Right atrium auricular region (tissue), 2 donors: ENCODE measurements around the gene ZBTB20. TPM values are rescaled to one million over a fixed set of nuclear protein-coding genes. Genes with fewer than 3 reads are reported as not detected.

Experiments
- DNase-seq: peaks from one replicate; pipeline ENCODE4 v3.0.0-alpha.2; 2019; ENCODE audit warnings: low spot score
- H3K27ac ChIP-seq, 2 donors: fragments of 200-600 bp; sonication (generic); 1 replicate in 1 of 2; 2 replicates in 1 of 2; pipeline ENCODE4 v1.5.1; 2016 to 2019
- H3K27me3 ChIP-seq, 2 donors: fragments of 200-600 bp; sonication (generic); one replicate each; pipeline versions ENCODE4 v1.5.1 to v1.6.0; 2017 to 2019
- H3K36me3 ChIP-seq: fragments of 200-600 bp; sonication (generic); one replicate; pipeline ENCODE4 v1.5.1; 2016
- H3K4me1 ChIP-seq, 2 donors: fragments of 200-600 bp; sonication (generic); one replicate each; pipeline versions ENCODE4 v1.5.1 to v1.6.0; 2017 to 2019
- H3K4me3 ChIP-seq, 2 donors: fragments of 200-600 bp; sonication (generic); 1 replicate in 1 of 2; 2 replicates in 1 of 2; pipeline ENCODE4 v1.5.1; 2017 to 2019; ENCODE audit warnings: mild to moderate bottlenecking in 1 of 2, moderate library complexity in 1 of 2
- H3K9me3 ChIP-seq, 2 donors: fragments of 200-600 bp; sonication (generic); one replicate each; pipeline ENCODE4 v1.5.1; 2019
- total RNA-seq, 2 donors: library from RNA; depleted of rRNA; stranded (reverse); fragments of >200 nt; gene quantifications; one replicate each; pipeline ENCODE4 v1.1.0, GENCODE V29; 2016
- TF ChIP-seq, protein P1 (sequence below), 2 donors: fragments of 200-600 bp; sonication (generic); IDR thresholded peaks; one replicate each; pipeline ENCODE4 v1.5.1; 2019; ENCODE audit warnings: antibody characterized with exemption in 2 of 2

Gene ZBTB20
- total RNA-seq, 2 donors from 2014 or later, result 84.6 to 90.8 TPM

DNA sequence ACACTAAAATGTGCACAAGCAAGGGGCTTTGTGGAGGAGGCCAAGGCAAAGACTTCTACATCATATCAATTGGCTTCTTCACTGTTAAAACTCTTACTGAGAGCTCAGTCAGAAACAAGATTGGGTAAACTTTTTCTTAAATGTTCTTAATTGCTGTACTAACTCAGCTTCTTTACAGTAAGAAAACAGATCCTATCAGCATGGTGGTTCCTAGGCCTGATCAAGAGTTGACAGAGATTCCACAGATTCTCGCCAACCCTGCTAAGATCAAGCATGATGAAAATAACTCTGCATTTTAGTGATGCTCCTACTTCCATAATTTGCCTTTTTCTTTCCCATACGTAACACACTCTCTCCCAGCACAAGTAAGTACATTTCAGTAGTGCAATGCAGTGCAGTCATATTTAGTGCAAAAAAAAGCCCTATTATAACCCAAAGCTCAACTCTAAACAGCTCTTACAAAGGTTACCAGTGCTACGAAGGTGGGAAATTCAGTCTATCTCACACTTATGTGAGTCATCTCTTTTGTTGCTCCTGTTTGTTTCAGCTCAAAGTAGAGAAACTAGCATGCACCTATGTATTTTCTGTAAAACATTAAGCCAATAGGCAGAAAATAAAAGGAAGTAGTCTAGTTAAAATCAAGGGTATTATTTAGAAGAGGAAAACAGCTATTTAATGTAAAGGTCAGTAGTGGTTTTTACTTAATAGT lies 823.4 kb downstream of the ZBTB20 start:
- TF ChIP-seq, protein P1, sequence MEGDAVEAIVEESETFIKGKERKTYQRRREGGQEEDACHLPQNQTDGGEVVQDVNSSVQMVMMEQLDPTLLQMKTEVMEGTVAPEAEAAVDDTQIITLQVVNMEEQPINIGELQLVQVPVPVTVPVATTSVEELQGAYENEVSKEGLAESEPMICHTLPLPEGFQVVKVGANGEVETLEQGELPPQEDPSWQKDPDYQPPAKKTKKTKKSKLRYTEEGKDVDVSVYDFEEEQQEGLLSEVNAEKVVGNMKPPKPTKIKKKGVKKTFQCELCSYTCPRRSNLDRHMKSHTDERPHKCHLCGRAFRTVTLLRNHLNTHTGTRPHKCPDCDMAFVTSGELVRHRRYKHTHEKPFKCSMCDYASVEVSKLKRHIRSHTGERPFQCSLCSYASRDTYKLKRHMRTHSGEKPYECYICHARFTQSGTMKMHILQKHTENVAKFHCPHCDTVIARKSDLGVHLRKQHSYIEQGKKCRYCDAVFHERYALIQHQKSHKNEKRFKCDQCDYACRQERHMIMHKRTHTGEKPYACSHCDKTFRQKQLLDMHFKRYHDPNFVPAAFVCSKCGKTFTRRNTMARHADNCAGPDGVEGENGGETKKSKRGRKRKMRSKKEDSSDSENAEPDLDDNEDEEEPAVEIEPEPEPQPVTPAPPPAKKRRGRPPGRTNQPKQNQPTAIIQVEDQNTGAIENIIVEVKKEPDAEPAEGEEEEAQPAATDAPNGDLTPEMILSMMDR (IDR thresholded peaks at IDR 0.05), result no peak
- H3K27ac ChIP-seq, result no peak overlapping the region
- no peak for DNase-seq
- H3K4me1 ChIP-seq, result no peaks in the 10 kb centered on the region
- no peaks in the 10 kb centered on the region for H3K9me3 ChIP-seq
- no peaks in the 10 kb centered on the region for H3K36me3 ChIP-seq
- no peaks in the 10 kb centered on the region for H3K27me3 ChIP-seq
- no peak overlapping the region for H3K4me3 ChIP-seq

DNA sequence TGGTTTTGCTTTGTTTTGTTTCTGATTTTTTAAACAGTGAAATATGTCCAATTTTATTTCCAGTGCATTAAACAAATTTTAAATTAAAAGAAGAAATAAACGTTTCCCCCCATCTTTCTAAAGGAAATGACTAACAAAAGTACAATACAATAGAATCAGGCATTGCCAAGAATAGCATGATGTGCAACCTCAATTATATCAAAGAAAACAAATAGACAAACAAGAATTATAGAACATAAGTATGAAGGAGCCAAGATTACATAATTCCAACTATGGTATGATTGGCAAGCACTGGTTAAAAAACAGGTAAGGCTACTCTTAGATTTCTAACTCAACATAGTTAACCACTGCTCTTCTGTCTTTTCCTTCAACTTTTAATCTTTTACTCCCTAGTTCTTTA lies 826.8 kb downstream of the ZBTB20 start:
- H3K9me3 ChIP-seq, result no peaks in the 10 kb centered on the region

DNA sequence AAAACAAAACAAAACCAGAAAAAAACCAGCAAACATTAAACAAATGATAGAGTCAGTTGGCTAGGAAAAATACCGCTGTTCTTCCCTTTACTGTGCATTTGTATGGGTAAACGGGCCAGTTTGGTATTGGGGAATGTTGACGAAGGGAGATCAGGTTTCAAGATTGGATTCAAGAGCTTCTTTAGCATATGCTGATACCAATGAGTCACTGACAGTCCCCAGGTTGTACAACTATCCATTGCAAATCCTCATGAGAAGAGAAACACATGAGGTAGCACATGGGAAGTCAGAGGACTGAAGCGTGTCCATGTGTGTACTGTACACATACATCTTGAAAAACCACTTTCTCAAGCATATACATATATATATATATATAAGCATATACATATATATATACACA lies 827.6 kb downstream of the ZBTB20 start:
- Histone ChIP-seq H3K27me3 (no peaks in the 10 kb centered on the region), H3K4me3 (no peak overlapping the region), H3K36me3 (no peaks in the 10 kb centered on the region), H3K27ac (no peak overlapping the region), H3K9me3 (no peaks in the 10 kb centered on the region), H3K4me1 (no peaks in the 10 kb centered on the region)
- TF ChIP-seq, protein P1 (IDR thresholded peaks at IDR 0.05), result no peak
- no peak for DNase-seq

More for the DNA sequence above, 826.8 kb downstream of the ZBTB20 start:
- DNase-seq, result no peak
- Histone ChIP-seq H3K4me3 (no peak overlapping the region), H3K36me3 (no peaks in the 10 kb centered on the region), H3K4me1 (no peaks in the 10 kb centered on the region), H3K27ac (no peak overlapping the region), H3K27me3 (no peaks in the 10 kb centered on the region)
- TF ChIP-seq, protein P1 (IDR thresholded peaks at IDR 0.05), result no peak

DNA sequence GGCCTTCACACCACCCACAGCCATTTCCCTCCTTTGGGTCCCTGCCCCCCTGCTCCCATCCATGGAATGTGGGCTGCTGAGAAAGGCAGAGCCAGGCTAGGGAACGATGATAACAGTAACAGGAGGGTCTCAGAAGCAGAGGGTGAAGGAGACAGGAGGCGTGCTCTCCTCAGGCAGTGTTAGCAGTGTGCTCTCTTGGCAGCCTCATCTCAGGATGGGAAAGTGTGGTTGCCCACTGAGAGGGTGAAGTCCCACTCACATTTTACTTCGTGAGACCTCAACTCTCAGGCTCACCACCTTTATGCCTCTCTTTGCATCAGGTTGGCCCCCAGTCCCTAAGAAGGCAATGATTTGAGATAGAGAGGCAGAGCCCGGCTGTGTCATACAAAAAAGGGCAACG lies 828.8 kb downstream of the ZBTB20 start:
- H3K4me1 ChIP-seq, result no peaks in the 10 kb centered on the region
- TF ChIP-seq, protein P1 (IDR thresholded peaks at IDR 0.05), result no peak
- H3K36me3 ChIP-seq, result no peaks in the 10 kb centered on the region
- H3K9me3 ChIP-seq, result no peaks in the 10 kb centered on the region
- H3K4me3 ChIP-seq, result no peak overlapping the region
- no peak overlapping the region for H3K27ac ChIP-seq
- DNase-seq, result no peak
- H3K27me3 ChIP-seq, result no peaks in the 10 kb centered on the region

DNA sequence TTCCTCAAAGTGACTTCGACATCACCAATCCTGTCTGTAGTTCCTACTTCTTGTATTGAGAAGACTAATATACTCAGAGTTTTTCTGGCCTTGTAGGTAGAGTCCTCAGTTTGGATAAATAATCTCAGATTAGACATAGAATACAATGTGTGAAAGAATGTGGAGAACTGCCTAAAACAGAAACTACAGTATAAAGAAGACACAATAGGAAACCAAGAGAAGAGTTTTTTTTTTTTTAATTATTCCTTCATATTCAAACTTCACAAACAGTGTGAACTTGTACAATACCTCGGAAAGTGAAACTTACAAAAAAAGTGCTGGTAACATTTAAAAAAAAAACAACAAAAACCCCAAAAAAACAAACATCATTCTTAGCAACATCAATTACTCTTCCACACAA lies 832.8 kb downstream of the ZBTB20 start:
- Histone ChIP-seq H3K27me3 (no peaks in the 10 kb centered on the region), H3K27ac (no peak overlapping the region), H3K4me1 (no peaks in the 10 kb centered on the region), H3K36me3 (no peaks in the 10 kb centered on the region), H3K4me3 (no peak overlapping the region), H3K9me3 (no peaks in the 10 kb centered on the region)
- TF ChIP-seq, protein P1 (IDR thresholded peaks at IDR 0.05), result no peak
- DNase-seq, result no peak

DNA sequence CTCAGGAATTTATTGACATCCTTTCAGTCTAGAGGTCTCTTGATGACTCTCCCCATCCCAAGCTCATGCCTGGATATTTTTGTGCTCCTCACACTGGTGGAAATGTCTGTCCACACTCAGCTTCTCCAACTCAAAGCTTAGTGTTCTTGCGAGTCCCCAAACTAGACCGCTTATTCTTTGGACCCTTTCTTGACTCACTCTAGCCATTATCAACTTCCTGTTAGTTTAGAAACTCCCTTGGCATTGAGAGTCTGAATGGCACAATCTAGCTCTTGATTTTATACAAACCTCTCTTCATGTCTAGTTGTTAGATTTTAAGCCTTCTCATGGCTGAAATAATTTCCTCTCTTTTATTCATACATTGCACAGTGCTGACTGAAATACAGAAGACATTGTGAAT lies 833.7 kb downstream of the ZBTB20 start:
- no peaks in the 10 kb centered on the region for H3K36me3 ChIP-seq
- H3K4me3 ChIP-seq, result no peak overlapping the region
- H3K4me1 ChIP-seq, result no peaks in the 10 kb centered on the region
- H3K9me3 ChIP-seq, result no peaks in the 10 kb centered on the region
- TF ChIP-seq, protein P1 (IDR thresholded peaks at IDR 0.05), result no peak
- H3K27me3 ChIP-seq, result no peaks in the 10 kb centered on the region
- no peak for DNase-seq
- H3K27ac ChIP-seq, result no peak overlapping the region
